GM19193 (cell line): ENCODE results near the gene SORCS2.

ENCODE experiments used
- POLR2A ChIP-seq: IDR thresholded peaks from 4 replicates; pipeline ENCODE4 v1.6.1; 2011; ENCODE audit not compliant: insufficient read depth, insufficient read length; ENCODE audit errors: extremely low read depth

SORCS2 gene

DNA sequence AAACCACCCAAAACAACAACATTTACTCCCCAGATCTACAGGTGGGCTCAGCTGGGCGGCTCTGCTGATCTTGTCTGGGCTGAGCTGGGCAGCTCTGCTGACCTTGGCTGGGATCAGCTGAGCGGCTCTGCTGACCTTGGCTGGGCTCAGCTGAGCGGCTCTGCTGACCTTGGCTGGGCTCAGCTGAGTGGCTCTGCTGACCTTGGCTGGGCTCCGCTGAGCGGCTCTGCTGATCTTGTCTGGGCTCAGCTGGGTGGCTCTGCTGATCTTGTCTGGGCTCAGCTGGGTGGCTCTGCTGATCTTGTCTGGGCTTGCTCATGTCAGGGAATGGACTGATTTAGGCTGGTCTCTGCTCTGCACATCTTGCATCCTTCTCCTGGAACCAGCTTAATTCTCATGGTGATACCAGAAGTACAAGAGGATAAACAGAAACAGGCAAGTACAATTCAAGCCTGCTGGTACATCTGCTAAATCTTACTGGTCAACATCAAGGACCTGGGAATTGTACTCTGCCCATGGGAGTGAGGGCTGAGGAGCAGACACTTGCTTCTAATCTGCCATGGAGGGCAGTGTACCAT, 490.9 kb downstream of the SORCS2 start:
- no peak for TF ChIP-seq POLR2A

DNA sequence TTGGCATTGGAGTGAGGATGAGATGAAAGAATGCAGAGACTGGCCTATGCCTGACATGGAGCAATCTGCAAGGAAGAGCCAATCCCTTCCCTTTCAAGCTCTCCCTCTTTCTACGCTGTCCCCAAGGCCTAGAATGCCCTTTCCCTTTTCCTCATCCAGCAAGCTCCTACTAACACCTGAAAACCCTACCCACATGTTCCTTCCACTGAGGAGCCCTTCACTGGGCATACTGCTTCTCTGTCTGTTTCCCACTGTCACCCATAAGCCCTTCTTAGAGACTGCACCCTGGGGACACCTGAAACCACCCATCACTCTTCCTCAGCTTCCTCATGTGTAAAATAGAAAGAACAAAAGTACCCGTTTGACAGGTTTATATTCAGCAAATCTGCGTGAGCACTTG, 492.0 kb downstream of the SORCS2 start:
- no peak for TF ChIP-seq POLR2A

DNA sequence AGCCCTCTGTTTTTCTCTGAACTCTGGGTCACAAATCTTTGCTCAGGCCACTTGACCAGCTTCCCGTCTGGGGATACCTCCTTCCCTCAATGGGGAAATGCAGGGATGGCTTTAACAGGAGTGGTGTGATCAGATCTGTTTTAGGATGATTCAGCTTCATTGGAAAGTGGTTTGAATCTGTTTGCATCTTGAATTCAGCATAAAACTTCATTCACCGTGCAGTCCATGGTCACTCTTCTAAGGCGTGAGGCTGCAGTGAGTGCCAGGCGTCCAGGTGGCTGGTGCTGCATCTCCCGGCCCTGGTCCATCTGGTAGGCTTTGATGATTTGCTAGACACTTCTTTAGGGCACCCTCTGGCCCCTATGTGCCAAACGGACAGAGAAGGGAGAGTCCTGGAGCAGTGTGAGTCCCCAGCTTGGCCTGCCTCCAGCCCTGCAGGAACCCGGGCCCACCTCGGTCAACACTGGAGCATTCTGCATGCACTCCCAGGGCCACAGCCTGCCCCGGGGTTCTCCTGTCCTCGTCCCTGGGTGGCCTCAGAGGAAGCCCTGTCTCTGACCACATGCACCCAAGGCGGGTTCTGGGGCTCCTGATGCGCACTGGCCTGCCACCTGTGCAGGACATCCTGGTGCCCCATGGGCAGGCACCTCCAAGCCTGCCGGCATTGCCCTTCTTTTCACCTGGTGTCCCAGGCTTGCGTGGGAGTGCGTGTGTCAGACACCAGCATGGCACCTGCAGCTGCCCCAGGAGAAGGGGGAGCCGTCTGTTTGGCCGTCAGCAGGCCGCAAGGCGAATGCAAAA, 493.9 kb downstream of the SORCS2 start:
- TF ChIP-seq POLR2A, result no peak

DNA sequence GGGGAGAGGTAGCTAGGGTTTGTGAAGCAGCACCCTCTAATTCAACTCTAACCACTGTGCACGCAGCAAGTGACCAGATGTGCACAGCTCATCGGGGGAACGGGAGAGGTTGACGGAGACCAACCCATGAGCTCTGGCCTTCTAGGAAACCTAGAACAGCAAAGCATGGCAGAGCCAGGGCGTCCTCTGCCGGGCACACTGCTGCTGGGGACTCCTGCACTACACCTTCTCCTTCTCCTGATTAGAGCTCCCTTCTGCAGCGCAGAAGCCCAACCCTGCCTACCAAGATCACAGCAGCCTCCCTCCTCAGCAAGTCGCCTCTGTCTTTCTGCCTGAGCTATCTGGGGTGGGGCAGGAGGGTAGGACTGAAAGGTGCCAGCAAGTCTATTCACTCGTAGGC, 494.7 kb downstream of the SORCS2 start:
- no peak for TF ChIP-seq POLR2A

DNA sequence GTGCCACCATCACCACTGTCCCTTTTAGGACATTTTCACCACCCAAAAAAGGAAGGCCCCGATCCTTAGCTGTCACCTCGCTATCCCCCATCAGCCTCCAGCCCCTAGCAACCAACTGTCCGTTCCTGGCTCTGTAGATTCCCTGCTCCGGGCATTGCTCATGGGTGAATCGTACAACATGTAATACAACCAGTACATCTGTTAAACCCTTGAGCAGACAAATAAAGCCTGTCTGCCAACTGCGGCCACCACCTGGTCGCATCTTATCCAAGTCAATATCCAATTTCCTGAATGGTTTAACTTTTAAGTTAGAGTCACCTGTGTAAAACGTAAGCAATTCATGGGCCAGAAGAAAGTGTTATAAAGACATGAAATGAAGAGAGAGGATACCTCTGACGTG, 495.5 kb downstream of the SORCS2 start:
- TF ChIP-seq POLR2A, result no peak

DNA sequence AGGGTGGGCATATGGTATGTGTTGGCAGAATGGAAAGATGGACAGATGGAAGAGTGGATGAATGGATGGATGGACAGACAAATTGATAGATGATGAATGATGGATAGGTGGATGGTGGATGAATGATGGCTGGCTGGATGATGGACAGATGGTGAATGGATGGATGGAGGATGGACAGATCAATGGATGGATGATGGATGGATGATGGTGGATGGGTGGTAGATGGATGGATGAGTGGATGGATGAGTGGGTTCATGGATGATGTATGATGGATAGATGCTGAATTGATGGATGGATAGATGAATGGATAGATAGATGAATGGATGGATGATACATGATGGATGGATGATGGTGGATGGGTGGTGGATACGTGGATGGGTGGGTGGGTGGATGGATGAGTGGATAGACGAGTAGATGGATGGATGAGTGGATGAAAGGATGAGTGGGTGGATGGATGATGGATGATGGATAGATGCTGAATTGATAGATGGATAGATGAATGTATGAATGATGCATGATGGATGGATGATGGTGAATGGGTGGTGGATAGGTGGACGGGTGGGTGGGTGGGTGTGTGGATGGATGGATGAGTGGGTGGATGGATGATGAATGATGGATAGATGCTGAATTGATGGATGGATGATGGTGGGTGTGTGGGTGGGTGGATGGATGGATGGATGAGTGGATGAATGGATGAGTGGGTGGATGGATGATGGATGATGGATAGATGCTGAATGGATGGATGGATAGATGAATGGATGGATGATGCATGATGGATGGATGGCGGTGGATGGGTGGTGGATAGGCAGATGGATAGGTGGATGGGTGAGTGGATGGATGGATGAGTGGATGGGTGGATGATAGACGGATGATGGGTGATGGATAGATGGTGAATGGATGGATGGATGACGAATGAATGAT, 497.7 kb downstream of the SORCS2 start:
- TF ChIP-seq POLR2A, result no peak

DNA sequence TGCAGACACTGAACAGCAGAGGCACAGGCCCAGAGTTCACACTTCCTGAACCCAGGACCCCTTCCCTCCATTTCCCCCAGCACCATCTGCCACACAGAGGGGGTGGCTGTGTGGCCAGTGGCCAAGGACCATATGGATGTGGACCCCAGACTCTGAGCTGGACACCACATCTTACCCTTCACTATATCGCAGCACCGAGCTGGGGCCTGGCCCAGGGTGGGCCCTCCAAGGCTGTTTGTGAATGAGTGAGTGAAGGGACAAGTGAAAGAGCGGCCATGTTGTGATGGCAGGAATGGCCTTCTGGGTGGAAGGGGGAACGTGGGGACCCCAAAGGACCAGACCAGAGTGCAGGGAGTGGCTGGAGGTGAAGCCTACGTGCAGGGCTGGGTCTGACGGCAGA, 498.7 kb downstream of the SORCS2 start:
- no peak for TF ChIP-seq POLR2A

DNA sequence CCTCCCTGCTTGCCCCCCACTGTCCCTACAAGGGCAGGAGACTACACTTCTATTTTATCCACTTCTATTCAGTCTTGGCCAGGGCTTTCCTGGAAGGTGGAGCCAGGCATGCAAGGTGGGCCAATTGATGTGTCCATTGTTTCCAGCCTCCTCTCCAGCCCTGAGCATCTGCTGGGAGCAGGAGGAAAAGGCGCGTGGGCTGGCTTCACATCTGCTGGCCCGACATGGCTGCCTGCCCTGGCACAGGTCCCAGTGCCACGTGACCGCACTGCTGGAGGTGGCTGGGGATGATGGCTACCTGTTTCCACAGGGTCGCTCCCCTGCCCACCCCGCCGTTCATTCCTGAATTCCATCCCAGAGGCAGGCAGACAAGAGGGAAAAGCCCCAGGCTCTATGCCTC, 499.6 kb downstream of the SORCS2 start:
- no peak for TF ChIP-seq POLR2A

DNA sequence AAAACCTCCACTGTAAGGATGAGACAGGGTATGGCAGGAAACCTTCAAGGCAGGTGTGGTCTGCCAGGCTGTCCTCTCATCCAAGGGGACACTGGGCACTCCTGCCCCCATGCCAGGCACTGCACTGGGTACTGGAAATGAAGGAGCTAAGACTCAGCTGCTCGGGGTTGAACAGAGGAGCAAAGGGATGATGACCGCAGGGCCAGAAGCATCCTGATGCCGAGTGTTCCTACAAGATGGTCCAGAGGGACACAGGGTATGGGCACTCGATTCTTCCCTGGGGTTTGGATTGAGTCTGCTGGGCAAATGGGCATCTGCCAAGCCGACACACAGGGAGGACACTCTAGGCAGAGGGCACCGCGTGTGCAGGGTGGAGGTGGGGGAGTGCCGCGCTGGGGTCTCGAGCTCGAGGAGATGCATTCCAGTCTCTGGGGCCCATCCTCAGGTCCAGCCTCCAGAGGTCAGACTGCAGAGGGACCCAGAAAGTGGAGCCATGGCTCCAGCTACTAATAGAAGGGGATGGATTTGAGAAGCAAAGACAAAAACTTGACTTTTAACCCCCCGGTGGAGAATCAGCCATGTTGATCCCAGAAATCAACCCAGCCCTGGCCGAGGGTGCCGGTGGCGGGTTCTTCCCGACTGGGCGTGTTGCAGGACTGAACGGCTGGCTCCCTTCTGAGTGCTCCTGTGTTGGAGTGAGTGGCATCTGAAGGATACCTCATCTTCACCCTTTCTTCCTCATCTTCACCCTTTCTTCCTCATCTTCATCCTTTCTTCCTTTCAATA, 500.3 kb downstream of the SORCS2 start:
- no peak for TF ChIP-seq POLR2A

DNA sequence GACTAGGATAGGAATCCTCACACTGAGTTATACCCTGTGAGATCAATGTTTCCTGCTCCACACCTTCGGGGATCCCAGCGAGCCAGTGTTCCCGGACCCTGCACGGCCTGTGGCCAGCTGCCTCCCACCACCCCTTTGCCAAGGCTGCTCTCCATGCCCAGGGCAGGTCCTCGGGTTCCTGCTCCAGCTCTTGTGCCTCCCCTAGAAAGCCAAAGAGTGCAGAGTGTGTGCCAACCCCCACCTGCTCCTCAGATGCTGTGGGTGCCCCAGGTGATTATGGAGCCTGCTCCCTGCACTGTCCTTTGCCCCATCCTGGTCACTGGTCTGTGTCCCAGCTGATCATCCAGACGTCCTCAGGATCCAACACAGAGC, 500.9 kb downstream of the SORCS2 start:
- TF ChIP-seq POLR2A, result no peak

DNA sequence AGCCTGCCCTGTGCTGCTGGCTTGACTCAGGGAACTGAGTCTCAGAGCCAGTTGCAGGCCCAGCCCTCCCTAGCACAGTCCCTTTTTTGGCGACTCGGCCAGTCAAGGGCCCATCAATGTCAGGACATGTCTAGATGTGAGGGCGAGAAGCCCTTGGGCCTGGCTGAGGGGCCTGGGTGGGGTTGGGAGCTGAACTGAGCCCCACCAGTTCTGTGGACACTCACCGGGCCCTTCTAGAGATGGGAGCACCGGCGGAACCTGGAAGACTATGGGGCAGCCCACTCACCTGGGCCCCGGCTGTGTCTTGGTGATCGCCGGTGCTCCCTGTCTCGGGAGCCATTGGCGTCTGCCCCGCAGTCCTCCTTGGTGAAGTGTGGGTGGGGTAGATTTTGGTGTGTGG, 501.4 kb downstream of the SORCS2 start:
- TF ChIP-seq POLR2A, result no peak

DNA sequence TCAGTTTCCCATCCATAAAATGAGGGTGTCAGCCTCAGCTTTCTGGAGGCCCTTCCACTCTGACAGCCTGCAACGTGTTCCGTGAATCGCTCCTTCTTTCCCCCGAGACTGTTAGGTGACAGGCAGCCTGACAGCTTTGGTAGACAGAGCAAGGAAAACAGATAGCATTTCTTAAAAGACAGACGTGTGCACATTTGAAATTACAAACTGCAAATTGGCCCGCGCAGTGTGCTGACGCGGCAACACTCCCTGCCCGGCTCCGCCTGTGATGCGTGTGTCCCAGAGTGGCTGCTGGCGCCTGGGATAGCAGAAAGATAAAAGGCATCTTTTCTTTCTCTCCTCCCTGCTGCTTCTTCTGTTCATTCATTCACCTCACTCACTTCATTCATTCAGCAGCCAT, 502.0 kb downstream of the SORCS2 start:
- TF ChIP-seq POLR2A, result no peak

DNA sequence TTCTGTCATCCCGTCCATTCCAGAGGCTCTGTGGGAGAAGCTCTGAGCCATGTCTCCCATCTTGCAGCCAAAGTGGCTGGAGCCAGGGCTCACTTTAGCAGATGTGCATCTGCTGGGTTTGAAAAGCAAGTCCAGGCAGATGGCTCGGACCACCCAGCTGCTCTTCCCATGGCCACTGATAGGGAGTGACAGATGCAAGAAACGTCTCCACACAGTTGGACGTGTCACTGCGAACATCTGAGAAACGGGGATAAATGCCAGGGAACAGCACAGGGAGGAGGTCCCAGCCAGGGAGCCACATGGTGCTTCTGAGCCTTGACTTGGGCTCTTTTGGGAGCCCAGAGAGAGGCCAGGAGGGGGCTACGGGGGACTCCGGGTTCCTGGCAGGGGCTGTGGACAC, 505.0 kb downstream of the SORCS2 start:
- TF ChIP-seq POLR2A, result no peak

DNA sequence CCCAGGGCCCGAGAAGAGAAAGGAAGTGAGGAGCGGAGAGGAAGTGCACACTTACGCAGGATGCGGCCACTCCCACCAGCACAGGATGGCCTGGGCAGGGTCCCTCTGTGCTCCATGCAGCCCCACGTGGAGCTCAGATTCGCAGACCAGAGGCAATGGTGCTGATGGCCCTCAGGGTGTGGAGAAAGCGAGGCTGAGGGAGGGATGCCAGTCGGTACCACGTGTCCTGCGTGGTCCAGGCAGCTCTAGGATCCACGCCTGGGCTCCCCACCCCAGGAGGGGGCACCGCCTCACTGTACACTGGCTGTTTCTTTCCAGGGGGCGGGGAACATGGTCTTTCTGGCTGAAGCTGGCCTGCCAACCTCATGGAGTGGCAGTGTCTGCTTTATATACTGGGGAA, 505.5 kb downstream of the SORCS2 start:
- TF ChIP-seq POLR2A, result no peak

DNA sequence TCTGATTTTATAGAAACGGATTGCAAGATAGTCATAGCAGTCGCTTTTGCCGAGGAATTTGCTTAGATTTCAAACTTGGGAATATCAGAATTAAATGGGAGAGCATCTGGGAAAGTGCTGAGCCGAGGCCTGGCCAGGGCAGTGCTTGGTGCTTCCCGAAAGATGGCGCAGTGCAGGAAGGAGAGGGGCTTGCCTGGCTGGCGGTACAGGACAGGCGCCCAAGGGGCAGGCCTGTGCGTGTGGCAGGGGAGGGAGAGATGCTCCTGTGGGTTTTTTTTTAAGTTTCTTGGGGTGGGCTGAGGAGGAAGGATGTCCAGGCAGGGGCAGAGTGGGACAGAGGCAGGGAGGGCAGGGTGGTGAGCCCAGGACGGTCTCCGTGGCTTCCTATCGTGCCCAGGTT, 506.2 kb downstream of the SORCS2 start:
- TF ChIP-seq POLR2A, result no peak
